ENCODE results near the gene EPB42.
"Not testable (repeated sequence)": the region's sequence is repeated elsewhere in the genome, so short reads cannot be mapped to it uniquely, and the experiment has no call there.

EPB42 gene

GRCh38 chr15:43184407-43185124 is 36.3 kb downstream of the EPB42 start:
- no peak for DNase-seq

GRCh38 chr15:43183270-43183669 is 37.5 kb downstream of the EPB42 start:
- no peak for DNase-seq

- DNase-seq: not testable (repeated sequence)
Observed at GRCh38 chr15:43177147-43177546, 43.7 kb downstream of the EPB42 start.

GRCh38 chr15:43175656-43176309 is 45.0 kb downstream of the EPB42 start:
- DNase-seq: not testable (repeated sequence)

- peak; percentile 16 for DNase-seq
Observed at GRCh38 chr15:43169888-43170287, 50.9 kb downstream of the EPB42 start.

- DNase-seq: peak; percentile 11
Observed at GRCh38 chr15:43168192-43169107, 52.4 kb downstream of the EPB42 start.

GRCh38 chr15:43167261-43167660 is 53.6 kb downstream of the EPB42 start:
- not testable (repeated sequence) for DNase-seq

- peak; percentile 9 for DNase-seq
Observed at GRCh38 chr15:43165801-43166325, 55.0 kb downstream of the EPB42 start.

GRCh38 chr15:43153269-43153668 is 67.5 kb downstream of the EPB42 start:
- DNase-seq: no peak

GRCh38 chr15:43151688-43152087 is 69.1 kb downstream of the EPB42 start:
- no peak for DNase-seq

- peak; percentile 96 for DNase-seq
Observed at GRCh38 chr15:43150191-43150929, 70.5 kb downstream of the EPB42 start.

Data from fibroblast of skin of scalp (primary cell).